Measurements from ENCODE around the gene NSMCE4A. TPM values are rescaled to one million over a fixed set of nuclear protein-coding genes. Genes with fewer than 3 reads are reported as not detected.

NSMCE4A gene
- total RNA-seq, 1 experiment from 2014 or later: 64.4 TPM

- TF ChIP-seq, protein P1, sequence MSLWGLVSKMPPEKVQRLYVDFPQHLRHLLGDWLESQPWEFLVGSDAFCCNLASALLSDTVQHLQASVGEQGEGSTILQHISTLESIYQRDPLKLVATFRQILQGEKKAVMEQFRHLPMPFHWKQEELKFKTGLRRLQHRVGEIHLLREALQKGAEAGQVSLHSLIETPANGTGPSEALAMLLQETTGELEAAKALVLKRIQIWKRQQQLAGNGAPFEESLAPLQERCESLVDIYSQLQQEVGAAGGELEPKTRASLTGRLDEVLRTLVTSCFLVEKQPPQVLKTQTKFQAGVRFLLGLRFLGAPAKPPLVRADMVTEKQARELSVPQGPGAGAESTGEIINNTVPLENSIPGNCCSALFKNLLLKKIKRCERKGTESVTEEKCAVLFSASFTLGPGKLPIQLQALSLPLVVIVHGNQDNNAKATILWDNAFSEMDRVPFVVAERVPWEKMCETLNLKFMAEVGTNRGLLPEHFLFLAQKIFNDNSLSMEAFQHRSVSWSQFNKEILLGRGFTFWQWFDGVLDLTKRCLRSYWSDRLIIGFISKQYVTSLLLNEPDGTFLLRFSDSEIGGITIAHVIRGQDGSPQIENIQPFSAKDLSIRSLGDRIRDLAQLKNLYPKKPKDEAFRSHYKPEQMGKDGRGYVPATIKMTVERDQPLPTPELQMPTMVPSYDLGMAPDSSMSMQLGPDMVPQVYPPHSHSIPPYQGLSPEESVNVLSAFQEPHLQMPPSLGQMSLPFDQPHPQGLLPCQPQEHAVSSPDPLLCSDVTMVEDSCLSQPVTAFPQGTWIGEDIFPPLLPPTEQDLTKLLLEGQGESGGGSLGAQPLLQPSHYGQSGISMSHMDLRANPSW (CRISPR knock-in tag; conservative IDR thresholded peaks at IDR 0.05; ENCODE audit: low read depth): no peak
These were observed 27.4 kb downstream of the NSMCE4A start (continued) for GRCh38 chr10:121947343-121948330.

DNA sequence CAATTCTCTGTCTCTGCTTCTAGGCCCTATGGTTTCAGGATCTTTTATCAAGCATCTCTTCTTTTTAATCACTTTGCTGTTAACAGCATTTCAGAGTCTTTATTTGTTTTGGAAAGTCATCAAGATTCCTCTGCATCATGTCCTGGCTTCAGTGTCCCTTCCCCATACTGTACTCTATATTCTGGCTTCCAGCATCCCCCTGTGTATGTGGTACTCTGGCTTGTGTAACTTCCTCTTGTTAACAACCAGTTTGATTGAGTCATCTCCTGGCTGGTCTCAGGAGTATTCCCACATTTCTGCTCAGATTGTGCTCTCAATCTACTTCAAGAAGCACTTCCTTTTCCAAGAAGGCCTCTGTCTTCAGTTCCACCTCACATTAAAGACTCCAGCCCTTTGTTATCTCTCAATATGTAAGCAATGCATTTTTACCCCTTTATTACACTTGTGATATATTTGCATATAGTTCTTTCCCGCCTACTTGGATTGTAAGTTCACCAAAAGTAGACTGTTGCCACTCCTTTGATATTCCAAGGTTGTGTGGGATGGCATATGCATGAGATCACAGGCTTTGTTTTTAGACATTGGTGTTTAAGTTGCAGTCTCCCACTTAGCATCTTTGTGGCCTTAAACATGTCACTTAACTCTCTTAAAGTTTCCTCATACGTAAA is 32.1 kb downstream of the NSMCE4A start:
- POLR2A ChIA-PET: no interaction called here
- H3K4me3 Mint-ChIP-seq: no peak overlapping the region
- TF ChIP-seq ZNF317 (CRISPR knock-in tag; IDR thresholded peaks at IDR 0.05; ENCODE audit: borderline replicate concordance, low read depth) (no peak), JAZF1 (CRISPR knock-in tag; IDR thresholded peaks at IDR 0.05) (no peak), KAT7 (CRISPR knock-in tag; IDR thresholded peaks at IDR 0.05; ENCODE audit: borderline replicate concordance) (no peak), ELF4 (CRISPR knock-in tag; IDR thresholded peaks at IDR 0.05; ENCODE audit: low read depth) (no peak), MYBL2 (CRISPR knock-in tag; IDR thresholded peaks at IDR 0.05) (no peak), SMAD3 (CRISPR knock-in tag; IDR thresholded peaks at IDR 0.05; ENCODE audit: borderline replicate concordance) (no peak), RORB (CRISPR knock-in tag; IDR thresholded peaks at IDR 0.05) (no peak), ZNF263 (CRISPR knock-in tag; IDR thresholded peaks at IDR 0.05; ENCODE audit: low read depth) (no peak), ATF6 (CRISPR knock-in tag; IDR thresholded peaks at IDR 0.05) (no peak), NR2C2 (CRISPR knock-in tag; IDR thresholded peaks at IDR 0.05) (no peak)
- TF ChIP-seq, protein P1 (CRISPR knock-in tag; conservative IDR thresholded peaks at IDR 0.05; ENCODE audit: low read depth): no peak
- TF ChIP-seq, protein P2, sequence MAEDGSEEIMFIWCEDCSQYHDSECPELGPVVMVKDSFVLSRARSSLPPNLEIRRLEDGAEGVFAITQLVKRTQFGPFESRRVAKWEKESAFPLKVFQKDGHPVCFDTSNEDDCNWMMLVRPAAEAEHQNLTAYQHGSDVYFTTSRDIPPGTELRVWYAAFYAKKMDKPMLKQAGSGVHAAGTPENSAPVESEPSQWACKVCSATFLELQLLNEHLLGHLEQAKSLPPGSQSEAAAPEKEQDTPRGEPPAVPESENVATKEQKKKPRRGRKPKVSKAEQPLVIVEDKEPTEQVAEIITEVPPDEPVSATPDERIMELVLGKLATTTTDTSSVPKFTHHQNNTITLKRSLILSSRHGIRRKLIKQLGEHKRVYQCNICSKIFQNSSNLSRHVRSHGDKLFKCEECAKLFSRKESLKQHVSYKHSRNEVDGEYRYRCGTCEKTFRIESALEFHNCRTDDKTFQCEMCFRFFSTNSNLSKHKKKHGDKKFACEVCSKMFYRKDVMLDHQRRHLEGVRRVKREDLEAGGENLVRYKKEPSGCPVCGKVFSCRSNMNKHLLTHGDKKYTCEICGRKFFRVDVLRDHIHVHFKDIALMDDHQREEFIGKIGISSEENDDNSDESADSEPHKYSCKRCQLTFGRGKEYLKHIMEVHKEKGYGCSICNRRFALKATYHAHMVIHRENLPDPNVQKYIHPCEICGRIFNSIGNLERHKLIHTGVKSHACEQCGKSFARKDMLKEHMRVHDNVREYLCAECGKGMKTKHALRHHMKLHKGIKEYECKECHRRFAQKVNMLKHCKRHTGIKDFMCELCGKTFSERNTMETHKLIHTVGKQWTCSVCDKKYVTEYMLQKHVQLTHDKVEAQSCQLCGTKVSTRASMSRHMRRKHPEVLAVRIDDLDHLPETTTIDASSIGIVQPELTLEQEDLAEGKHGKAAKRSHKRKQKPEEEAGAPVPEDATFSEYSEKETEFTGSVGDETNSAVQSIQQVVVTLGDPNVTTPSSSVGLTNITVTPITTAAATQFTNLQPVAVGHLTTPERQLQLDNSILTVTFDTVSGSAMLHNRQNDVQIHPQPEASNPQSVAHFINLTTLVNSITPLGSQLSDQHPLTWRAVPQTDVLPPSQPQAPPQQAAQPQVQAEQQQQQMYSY (CRISPR knock-in tag; IDR thresholded peaks at IDR 0.05): no peak
- TF ChIP-seq, protein P3, sequence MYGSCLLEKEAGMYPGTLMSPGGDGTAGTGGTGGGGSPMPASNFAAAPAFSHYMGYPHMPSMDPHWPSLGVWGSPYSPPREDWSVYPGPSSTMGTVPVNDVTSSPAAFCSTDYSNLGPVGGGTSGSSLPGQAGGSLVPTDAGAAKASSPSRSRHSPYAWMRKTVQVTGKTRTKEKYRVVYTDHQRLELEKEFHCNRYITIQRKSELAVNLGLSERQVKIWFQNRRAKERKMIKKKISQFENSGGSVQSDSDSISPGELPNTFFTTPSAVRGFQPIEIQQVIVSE (CRISPR knock-in tag; IDR thresholded peaks at IDR 0.05; ENCODE audit: borderline replicate concordance): no peak
- CTCF ChIA-PET: no interaction called here
- DNase-seq (ENCODE audit: low spot score): no peak
- ATAC-seq: no peak
- H3K4me1 Mint-ChIP-seq: no peaks in the 10 kb centered on the region
- peaks cover 6% of the 10 kb centered on the region; the same call in 1 of the 2 replicates for H3K9me3 Mint-ChIP-seq
- H3K36me3 Mint-ChIP-seq: no peaks in the 10 kb centered on the region
- no peak overlapping the region for H3K27ac Mint-ChIP-seq
- H3K27me3 Mint-ChIP-seq (ENCODE audit: low read depth): no peaks in the 10 kb centered on the region
